Lower leg skin (tissue), 3 donors: ENCODE results near the gene TMEM239.

Source experiments
- POLR2A ChIP-seq, 2 donors: fragments of 450-650 bp; IDR thresholded peaks; one replicate each; pipeline ENCODE4 v1.6.1; 2016 to 2017; ENCODE audit warnings: antibody characterized with exemption in 2 of 2, mild to moderate bottlenecking in 1 of 2, moderate library complexity in 1 of 2
- TF ChIP-seq, protein P1 (sequence below), 3 donors: fragments of 450-650 bp; IDR thresholded peaks; one replicate each; pipeline ENCODE4 v1.5.1; 2016; ENCODE audit warnings: antibody characterized with exemption in 3 of 3, mild to moderate bottlenecking in 3 of 3, moderate library complexity in 2 of 3

GRCh38 chr20:2794202-2794748, 21.9 kb upstream of the TMEM239 start:
- TF ChIP-seq, protein P1, sequence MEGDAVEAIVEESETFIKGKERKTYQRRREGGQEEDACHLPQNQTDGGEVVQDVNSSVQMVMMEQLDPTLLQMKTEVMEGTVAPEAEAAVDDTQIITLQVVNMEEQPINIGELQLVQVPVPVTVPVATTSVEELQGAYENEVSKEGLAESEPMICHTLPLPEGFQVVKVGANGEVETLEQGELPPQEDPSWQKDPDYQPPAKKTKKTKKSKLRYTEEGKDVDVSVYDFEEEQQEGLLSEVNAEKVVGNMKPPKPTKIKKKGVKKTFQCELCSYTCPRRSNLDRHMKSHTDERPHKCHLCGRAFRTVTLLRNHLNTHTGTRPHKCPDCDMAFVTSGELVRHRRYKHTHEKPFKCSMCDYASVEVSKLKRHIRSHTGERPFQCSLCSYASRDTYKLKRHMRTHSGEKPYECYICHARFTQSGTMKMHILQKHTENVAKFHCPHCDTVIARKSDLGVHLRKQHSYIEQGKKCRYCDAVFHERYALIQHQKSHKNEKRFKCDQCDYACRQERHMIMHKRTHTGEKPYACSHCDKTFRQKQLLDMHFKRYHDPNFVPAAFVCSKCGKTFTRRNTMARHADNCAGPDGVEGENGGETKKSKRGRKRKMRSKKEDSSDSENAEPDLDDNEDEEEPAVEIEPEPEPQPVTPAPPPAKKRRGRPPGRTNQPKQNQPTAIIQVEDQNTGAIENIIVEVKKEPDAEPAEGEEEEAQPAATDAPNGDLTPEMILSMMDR (IDR thresholded peaks at IDR 0.05): no peak
- no peak for TF ChIP-seq POLR2A (IDR thresholded peaks at IDR 0.05)
